Activated CD4-positive, alpha-beta T cell treated with anti-CD3 and anti-CD28 coated beads, Interleukin-2, amount 10 ng/mL, durations not matched to agents 7 days and 5 days (primary cell): Measurements from ENCODE around the gene ERBIN. TPM values are rescaled to one million over a fixed set of nuclear protein-coding genes. Genes with fewer than 3 reads are reported as not detected.
"Not testable (repeated sequence)": the region's sequence is repeated elsewhere in the genome, so short reads cannot be mapped to it uniquely, and the experiment has no call there.

Source experiments
- CTCF ChIA-PET: fragments of 350-600 bp; sonication (Branson Sonifier 250); formaldehyde crosslinking; loops from one replicate; lab custom pipeline; 2021; ENCODE audit warnings: antibody characterized with exemption; lab: Charles Lee
- POLR2A ChIA-PET: fragments of 350-600 bp; sonication (Branson Sonifier 250); formaldehyde crosslinking; loops from one replicate; lab custom pipeline; 2021; ENCODE audit warnings: antibody characterized with exemption; lab: Charles Lee
- DNase-seq: peaks from one replicate; pipeline ENCODE4 v3.0.0-alpha.2; 2020
- H3K27ac Mint-ChIP-seq: one replicate; pipeline ENCODE4 v1.8.0; 2021; ENCODE audit warnings: mild to moderate bottlenecking, moderate library complexity, mixed read lengths
- H3K27me3 Mint-ChIP-seq: one replicate; pipeline ENCODE4 v1.8.0; 2021; ENCODE audit warnings: mixed read lengths
- H3K36me3 Mint-ChIP-seq: one replicate; pipeline ENCODE4 v1.8.0; 2021; ENCODE audit warnings: low read depth, mixed read lengths
- H3K4me1 Mint-ChIP-seq: one replicate; pipeline ENCODE4 v1.8.0; 2021; ENCODE audit warnings: mixed read lengths
- H3K4me3 Mint-ChIP-seq: one replicate; pipeline ENCODE4 v1.8.0; 2021; ENCODE audit warnings: mild to moderate bottlenecking, moderate library complexity, mixed read lengths
- H3K9me3 Mint-ChIP-seq: one replicate; pipeline ENCODE4 v1.8.0; 2021; ENCODE audit warnings: mixed read lengths
- total RNA-seq, 2 experiments: library from RNA; stranded (reverse); gene quantifications; one replicate each; pipeline ENCODE4 v1.2.3, GENCODE V29; 2021

Gene ERBIN
- total RNA-seq, 2 experiments from 2014 or later = 61.6 to 70.2 TPM

DNA sequence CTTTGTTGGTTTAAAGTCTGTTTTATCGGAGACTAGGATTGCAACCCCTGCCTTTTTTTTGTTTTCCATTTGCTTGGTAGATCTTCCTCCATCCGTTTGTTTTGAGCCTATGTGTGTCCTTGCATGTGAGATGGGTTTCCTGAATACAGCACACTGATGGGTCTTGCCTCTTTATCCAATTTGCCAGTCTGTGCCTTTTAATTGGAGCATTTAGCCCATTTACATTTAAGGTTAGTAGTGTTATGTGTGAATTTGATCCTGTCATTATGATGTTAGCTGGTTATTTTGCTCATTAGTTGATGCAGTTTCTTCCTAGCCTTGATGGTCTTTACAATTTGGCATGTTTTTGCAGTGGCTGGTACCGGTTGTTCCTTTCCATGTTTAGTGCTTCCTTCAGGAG, 134.9 kb downstream of the ERBIN start:
- POLR2A ChIA-PET, H3K27ac Mint-ChIP-seq, H3K27me3 Mint-ChIP-seq, H3K4me3 Mint-ChIP-seq, H3K4me1 Mint-ChIP-seq, DNase-seq, H3K9me3 Mint-ChIP-seq, CTCF ChIA-PET: not testable (repeated sequence)
- H3K36me3 Mint-ChIP-seq = peaks cover 58% of the 10 kb centered on the region

DNA sequence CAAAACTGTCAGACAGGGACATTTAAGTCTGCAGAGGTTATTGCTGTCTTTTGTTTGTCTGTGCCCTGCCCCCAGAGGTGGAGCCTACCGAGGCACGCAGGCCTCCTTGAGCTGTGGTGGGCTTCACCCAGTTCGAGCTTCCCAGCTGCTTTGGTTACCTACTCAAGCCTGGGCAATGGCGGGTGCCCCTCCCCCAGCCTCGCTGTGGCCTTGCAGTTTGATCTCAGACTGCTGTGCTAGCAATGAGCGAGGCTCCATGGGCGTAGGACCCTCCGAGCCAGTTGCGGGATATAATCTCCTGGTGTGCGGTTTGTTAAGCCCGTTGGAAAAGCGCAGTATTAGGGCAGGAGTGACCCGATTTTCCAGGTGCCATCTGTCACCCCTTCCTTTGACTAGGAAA, 136.7 kb downstream of the ERBIN start:
- H3K36me3 Mint-ChIP-seq = peaks cover 49% of the 10 kb centered on the region
- DNase-seq, H3K27ac Mint-ChIP-seq, H3K9me3 Mint-ChIP-seq, POLR2A ChIA-PET, CTCF ChIA-PET, H3K4me3 Mint-ChIP-seq, H3K4me1 Mint-ChIP-seq, H3K27me3 Mint-ChIP-seq: not testable (repeated sequence)

DNA sequence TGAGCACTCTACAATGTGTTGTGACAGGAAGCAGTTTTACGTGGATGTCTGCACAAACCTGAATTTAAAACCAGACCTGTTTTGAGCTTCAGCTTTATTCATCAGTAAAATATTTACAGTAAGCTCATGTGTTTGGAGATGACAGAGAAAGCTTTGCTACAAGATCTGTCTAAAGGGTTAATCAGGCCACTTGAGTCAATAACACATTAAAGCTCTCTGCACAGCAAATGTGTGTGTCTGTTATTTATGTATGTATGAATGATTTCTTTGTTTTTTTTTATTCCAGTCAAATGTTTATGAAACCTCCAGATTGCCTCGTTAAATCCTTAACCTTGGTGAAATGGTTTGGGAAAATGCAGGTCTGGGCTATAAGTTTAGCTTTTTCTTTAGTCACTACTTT, 140.5 kb downstream of the ERBIN start:
- ChIA-PET POLR2A (no interaction called here), CTCF (no interaction called here)
- no peak for DNase-seq
- H3K9me3 Mint-ChIP-seq = peaks cover 3% of the 10 kb centered on the region
- H3K27me3 Mint-ChIP-seq = no peaks in the 10 kb centered on the region
- peaks cover 37% of the 10 kb centered on the region for H3K36me3 Mint-ChIP-seq
- no peak overlapping the region for H3K27ac Mint-ChIP-seq
- H3K4me1 Mint-ChIP-seq = no peaks in the 10 kb centered on the region
- no peak overlapping the region for H3K4me3 Mint-ChIP-seq

DNA sequence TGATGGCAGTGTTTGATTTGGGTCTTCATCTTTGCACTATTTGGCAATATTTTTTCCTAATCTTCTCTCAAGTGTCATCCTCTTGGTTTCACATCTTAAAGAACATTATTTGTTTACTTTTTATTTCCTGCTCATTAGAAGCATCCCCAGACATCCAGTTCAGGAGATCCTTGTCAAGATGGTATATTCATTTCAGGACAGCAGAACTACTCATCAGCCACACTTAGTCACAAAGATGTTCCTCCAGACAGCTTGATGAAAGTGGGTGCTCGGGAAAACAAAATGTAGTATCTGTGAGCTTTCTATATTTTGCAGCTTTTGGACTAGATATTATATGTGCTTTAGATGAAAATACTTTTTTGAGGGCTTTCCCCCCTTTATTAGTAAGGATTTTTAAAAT, 145.7 kb downstream of the ERBIN start:
- POLR2A ChIA-PET = no interaction called here
- CTCF ChIA-PET = no interaction called here
- Mint-ChIP-seq H3K27me3 (no peaks in the 10 kb centered on the region), H3K36me3 (peaks cover 28% of the 10 kb centered on the region), H3K4me1 (no peaks in the 10 kb centered on the region), H3K27ac (no peak overlapping the region), H3K4me3 (no peak overlapping the region), H3K9me3 (no peaks in the 10 kb centered on the region)
- DNase-seq = no peak

DNA sequence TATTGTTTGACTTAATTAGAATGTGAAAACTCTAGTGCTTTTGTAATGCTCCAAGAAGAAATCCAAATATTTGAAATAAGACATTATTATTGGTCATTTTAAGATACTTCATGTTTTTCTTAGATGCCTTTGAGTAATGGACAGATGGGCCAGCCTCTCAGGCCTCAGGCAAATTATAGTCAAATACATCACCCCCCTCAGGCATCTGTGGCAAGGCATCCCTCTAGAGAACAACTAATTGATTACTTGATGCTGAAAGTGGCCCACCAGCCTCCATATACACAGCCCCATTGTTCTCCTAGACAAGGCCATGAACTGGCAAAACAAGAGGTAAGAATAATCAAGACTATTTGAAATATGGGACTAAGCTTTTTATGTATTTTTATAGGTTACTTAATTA, 148.5 kb downstream of the ERBIN start:
- ChIA-PET CTCF (interaction anchor here (1.8 kb wide), 1 partner anchor 256 kb away, joined by 4 read pairs; no protein-coding TSS in a partner anchor), POLR2A (no interaction called here)
- no peak for DNase-seq
- Mint-ChIP-seq H3K4me1 (no peaks in the 10 kb centered on the region), H3K4me3 (no peak overlapping the region), H3K27me3 (no peaks in the 10 kb centered on the region), H3K36me3 (peaks cover 33% of the 10 kb centered on the region), H3K27ac (no peak overlapping the region), H3K9me3 (no peaks in the 10 kb centered on the region)

DNA sequence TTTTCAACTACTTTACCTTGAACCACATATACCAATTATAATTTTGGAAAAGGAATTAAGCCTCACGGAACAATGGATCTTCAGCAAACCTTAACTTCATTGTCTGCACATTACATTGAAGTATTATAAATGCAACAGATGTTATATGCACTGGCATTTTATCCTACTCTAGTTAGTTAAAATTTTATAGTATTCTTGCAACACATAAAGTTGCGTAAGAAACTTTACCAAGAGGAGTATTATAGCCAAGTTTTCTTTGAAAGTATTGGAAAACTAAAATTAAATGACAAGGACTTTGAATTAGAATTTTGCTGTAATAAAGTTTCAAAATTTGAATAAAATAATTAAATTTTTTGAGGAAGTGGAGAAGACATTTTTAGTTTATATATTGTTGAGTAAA, 154.3 kb downstream of the ERBIN start:
- Mint-ChIP-seq H3K4me3 (no peak overlapping the region), H3K36me3 (peaks cover 24% of the 10 kb centered on the region), H3K27ac (no peak overlapping the region), H3K9me3 (peaks cover 2% of the 10 kb centered on the region), H3K4me1 (no peaks in the 10 kb centered on the region), H3K27me3 (no peaks in the 10 kb centered on the region)
- CTCF ChIA-PET = no interaction called here
- POLR2A ChIA-PET = interaction anchor here (0.6 kb wide), 1 partner anchor 25 kb away, joined by 4 read pairs; no protein-coding TSS in a partner anchor
- no peak for DNase-seq

DNA sequence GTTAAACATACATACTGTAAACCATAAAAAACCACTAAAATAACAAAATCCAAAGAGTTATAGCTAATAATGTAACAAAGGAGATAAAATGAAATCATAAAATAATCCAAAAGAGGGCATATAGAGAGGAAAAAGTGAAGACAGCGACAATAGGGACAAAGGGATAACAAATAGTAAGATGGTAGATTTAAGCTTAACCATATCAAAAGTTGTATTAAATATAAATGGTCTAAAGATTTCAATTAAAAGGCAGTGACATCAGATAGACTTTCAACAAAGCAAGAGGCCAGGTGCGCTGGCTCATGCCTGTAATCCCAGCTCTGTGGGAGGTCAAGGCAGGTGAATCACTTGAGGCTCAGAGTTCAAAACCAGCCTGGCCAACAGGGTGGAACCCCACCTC, 163.0 kb downstream of the ERBIN start:
- H3K27me3 Mint-ChIP-seq = no peaks in the 10 kb centered on the region
- no peaks in the 10 kb centered on the region for H3K4me1 Mint-ChIP-seq
- H3K27ac Mint-ChIP-seq = no peak overlapping the region
- POLR2A ChIA-PET = no interaction called here
- peaks cover 25% of the 10 kb centered on the region for H3K36me3 Mint-ChIP-seq
- no peak overlapping the region for H3K4me3 Mint-ChIP-seq
- peaks cover 26% of the 10 kb centered on the region for H3K9me3 Mint-ChIP-seq
- CTCF ChIA-PET = interaction anchor here (0.5 to 0.9 kb wide), 2 partner anchors 11 to 94 kb away, joined by 3 read pairs; no protein-coding TSS in a partner anchor
- no peak for DNase-seq

DNA sequence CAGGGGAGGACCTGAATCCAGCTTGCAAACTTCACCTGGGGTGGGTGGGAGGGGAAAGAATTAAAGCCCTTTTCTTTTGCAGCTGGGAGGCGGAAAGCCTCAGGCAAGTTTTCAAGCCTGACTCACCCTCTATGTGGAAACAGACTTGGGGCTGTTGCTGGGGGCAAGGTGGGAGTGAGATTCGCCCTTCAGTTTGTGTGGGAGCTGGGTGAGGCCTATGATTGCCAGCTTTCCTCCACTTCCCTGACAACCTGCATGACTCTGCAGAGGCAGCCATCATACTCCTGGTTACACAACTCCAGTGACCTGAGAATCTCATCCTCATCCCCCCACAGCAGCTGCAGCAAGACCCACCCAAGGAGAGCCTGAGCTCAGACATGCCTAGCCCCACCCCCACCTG, 174.5 kb downstream of the ERBIN start:
- no peak overlapping the region for H3K27ac Mint-ChIP-seq
- no peak for DNase-seq
- no peaks in the 10 kb centered on the region for H3K4me1 Mint-ChIP-seq
- POLR2A ChIA-PET = no interaction called here
- CTCF ChIA-PET = interaction anchor here (1.4 kb wide), 1 partner anchor 12 kb away, joined by 3 read pairs; no protein-coding TSS in a partner anchor
- H3K27me3 Mint-ChIP-seq = no peaks in the 10 kb centered on the region
- no peak overlapping the region for H3K4me3 Mint-ChIP-seq
- peaks cover 42% of the 10 kb centered on the region for H3K9me3 Mint-ChIP-seq
- peaks cover 14% of the 10 kb centered on the region for H3K36me3 Mint-ChIP-seq

DNA sequence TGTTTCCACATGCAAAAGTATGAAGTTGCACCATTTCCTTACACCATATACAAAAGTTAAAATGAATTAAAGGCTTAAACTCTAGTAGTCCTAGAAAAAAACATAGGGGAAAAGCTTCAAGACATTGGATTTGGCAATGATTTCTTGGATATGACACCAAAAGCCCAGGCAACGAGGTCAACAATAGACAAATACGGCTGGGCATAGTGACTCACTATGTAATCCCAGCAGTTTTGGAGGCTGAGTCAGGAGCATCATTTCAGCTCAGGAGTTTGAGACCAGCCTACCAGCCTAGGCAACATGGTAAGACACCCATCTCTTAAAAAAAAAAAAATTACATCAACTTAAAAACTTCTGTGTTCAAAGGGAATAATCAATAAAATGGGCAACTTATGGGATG, 186.8 kb downstream of the ERBIN start:
- CTCF ChIA-PET = no interaction called here
- Mint-ChIP-seq H3K4me1 (no peaks in the 10 kb centered on the region), H3K27ac (no peak overlapping the region), H3K9me3 (peaks cover 22% of the 10 kb centered on the region), H3K4me3 (no peak overlapping the region), H3K27me3 (peaks cover 10% of the 10 kb centered on the region), H3K36me3 (peaks cover 3% of the 10 kb centered on the region)
- POLR2A ChIA-PET = no interaction called here
- no peak for DNase-seq

DNA sequence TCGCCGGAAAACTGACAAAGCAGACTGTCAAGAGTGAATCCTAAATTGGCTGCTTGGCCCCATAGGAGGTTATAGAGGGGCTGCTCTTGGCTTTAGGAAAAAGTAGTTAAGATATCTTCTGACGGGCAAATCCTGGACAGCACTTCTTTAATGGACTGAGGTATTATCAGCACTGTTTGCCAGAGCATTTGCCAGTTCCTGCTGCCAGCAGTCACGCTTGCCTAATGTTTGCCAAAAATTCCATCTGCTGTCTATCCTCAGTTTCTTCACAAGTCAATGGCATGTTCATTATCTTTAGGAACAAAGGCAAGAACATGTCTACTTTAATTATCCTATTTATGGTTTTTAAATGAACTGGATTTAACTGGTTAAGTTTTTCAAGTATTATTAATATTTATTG, 191.9 kb downstream of the ERBIN start:
- Mint-ChIP-seq H3K9me3 (peaks cover 4% of the 10 kb centered on the region), H3K36me3 (no peaks in the 10 kb centered on the region), H3K27ac (no peak overlapping the region), H3K27me3 (no peaks in the 10 kb centered on the region), H3K4me1 (no peaks in the 10 kb centered on the region), H3K4me3 (no peak overlapping the region)
- ChIA-PET POLR2A (no interaction called here), CTCF (no interaction called here)
- DNase-seq = no peak

DNA sequence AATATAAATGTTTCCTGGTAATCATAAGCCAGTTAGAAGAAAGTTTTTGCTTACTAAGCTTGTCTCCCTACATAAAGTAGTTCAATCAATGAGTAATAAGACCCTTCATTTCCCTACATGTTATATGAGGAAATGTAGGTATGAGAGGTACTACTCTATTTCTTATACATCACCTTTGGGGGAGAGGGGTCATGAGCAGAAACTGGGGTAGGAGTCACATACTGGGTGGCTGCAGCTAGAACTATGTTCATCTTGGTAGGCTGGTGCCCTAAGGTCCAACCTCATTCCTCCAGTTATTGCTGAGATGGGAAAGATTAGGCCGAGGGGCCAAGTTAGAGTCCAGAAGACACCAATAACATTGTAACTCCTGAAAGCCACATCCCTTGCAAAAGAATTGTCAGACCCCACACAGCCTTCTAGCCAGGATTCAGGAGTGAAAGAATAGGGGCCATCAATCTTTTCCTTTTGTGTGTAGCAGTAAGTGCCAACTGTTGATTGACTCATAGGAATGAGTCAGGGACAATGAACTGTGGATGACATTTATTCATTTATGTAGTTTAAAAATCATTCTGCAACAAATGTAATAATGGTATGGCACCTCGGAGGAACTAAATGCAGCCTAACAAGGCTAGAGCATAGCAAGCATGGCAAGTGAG, 196.1 kb downstream of the ERBIN start:
- Mint-ChIP-seq H3K27me3 (no peaks in the 10 kb centered on the region), H3K4me1 (no peaks in the 10 kb centered on the region), H3K9me3 (peaks cover 2% of the 10 kb centered on the region), H3K27ac (no peak overlapping the region), H3K36me3 (no peaks in the 10 kb centered on the region), H3K4me3 (no peak overlapping the region)
- CTCF ChIA-PET = no interaction called here
- POLR2A ChIA-PET = no interaction called here
- no peak for DNase-seq

DNA sequence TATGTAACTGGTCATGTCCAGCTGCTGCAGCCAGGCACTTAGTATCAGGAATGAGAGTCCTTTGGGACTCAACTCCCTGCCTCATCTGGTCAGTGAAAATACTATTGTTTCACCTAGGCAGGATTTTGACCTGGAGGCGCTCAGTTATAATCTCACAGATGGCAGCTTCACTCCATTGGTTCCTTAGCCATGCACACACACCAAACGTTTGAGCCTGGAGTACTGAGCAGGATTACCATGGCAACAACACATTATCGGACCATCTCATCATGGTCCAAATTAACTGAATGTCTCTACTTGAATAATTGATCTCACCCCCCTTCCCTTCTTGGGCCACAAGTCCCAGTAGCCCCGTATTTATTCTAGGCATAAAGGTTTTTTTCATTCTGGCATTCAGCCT, 202.8 kb downstream of the ERBIN start:
- Mint-ChIP-seq H3K4me3 (no peak overlapping the region), H3K27me3 (peaks cover 2% of the 10 kb centered on the region), H3K36me3 (no peaks in the 10 kb centered on the region), H3K9me3 (peaks cover 3% of the 10 kb centered on the region), H3K4me1 (no peaks in the 10 kb centered on the region), H3K27ac (no peak overlapping the region)
- ChIA-PET POLR2A (no interaction called here), CTCF (interaction anchor here (1.2 kb wide), 1 partner anchor 42 kb away, joined by 3 read pairs; no protein-coding TSS in a partner anchor)
- DNase-seq = no peak

DNA sequence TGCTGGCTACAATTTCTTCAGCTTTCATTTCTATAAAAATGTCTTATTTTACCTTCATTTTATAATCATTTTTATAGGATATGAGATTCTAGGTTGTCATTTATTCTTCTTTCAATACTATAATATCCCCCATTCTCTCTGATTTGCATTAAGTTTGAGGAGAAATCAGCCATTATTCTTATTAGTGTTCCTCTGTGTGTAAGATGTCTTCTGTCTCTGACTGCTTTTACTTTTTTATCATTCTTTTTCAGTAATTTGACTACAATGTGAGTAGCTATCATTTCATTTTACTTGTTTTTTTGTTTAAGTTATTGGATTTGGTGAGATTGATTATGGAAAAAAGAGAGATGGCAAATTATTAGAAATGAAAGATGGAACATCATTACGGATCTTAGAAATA, 204.1 kb downstream of the ERBIN start:
- ChIA-PET CTCF (no interaction called here), POLR2A (interaction anchor here (0.6 kb wide), 1 partner anchor 648 kb away, joined by 3 read pairs; no protein-coding TSS in a partner anchor)
- no peaks in the 10 kb centered on the region for H3K4me1 Mint-ChIP-seq
- H3K27me3 Mint-ChIP-seq = peaks cover 2% of the 10 kb centered on the region
- H3K9me3 Mint-ChIP-seq = peaks cover 3% of the 10 kb centered on the region
- no peak for DNase-seq
- no peak overlapping the region for H3K4me3 Mint-ChIP-seq
- H3K36me3 Mint-ChIP-seq = no peaks in the 10 kb centered on the region
- H3K27ac Mint-ChIP-seq = no peak overlapping the region
